Keratinocyte (primary cell): Measurements from ENCODE around the gene AK8. TPM values are rescaled to one million over a fixed set of nuclear protein-coding genes. Genes with fewer than 3 reads are reported as not detected.

Experiments used
- DNase-seq: peaks from one replicate; pipeline ENCODE4 v3.0.0-alpha.2; 2011; ENCODE audit warnings: low read depth, missing footprints, low spot score
- FAIRE-seq: peaks from 2 replicates; lab custom pipeline; 2011; peaks lifted over from hg19 to GRCh38; lab: Jason Lieb, UNC
- H2AFZ ChIP-seq: 2 replicates; pipeline ENCODE4 v1.6.0; 2012; ENCODE audit warnings: low read length, control low read depth, inconsistent platforms; ENCODE audit not compliant: control insufficient read depth
- H3K27ac ChIP-seq: 2 replicates; pipeline ENCODE4 v1.5.1; 2011; ENCODE audit warnings: low read length; ENCODE audit not compliant: control insufficient read depth, insufficient read depth
- H3K27me3 ChIP-seq: 3 replicates; pipeline ENCODE4 v1.6.0; 2011; ENCODE audit warnings: low read length; ENCODE audit not compliant: control insufficient read depth, insufficient read depth; ENCODE audit errors: extremely low read depth
- H3K36me3 ChIP-seq, 2 experiments: 2 replicates in 1 of 2; 3 replicates in 1 of 2; pipeline ENCODE4 v1.5.1; 2011; ENCODE audit warnings: low read length in 2 of 2, mild to moderate bottlenecking in 1 of 2; ENCODE audit not compliant: control insufficient read depth in 2 of 2, insufficient read depth in 2 of 2; ENCODE audit errors: extremely low read depth in 1 of 2
- H3K4me1 ChIP-seq: 3 replicates; pipeline ENCODE4 v1.5.1; 2011; ENCODE audit warnings: low read length; ENCODE audit not compliant: control insufficient read depth, insufficient read depth; ENCODE audit errors: extremely low read depth
- H3K4me2 ChIP-seq: 3 replicates; pipeline ENCODE4 v1.6.0; 2011; ENCODE audit warnings: low read depth, low read length; ENCODE audit not compliant: control insufficient read depth, insufficient read depth; ENCODE audit errors: extremely low read depth
- H3K4me3 ChIP-seq, 3 experiments: fragments of 200-600 bp in 1 of 3; sonication (generic) in 1 of 3; 2 replicates in 2 of 3; 3 replicates in 1 of 3; pipeline ENCODE4 v1.5.1; 2011 to 2016; ENCODE audit warnings: low read length in 3 of 3, mild to moderate bottlenecking in 3 of 3, control low read depth in 2 of 3, inconsistent platforms in 1 of 3, low read depth in 1 of 3, mixed read lengths in 1 of 3, mixed run types in 1 of 3, moderate library complexity in 1 of 3; ENCODE audit not compliant: control insufficient read depth in 2 of 3, insufficient read depth in 2 of 3; ENCODE audit errors: extremely low read depth in 1 of 3
- H3K79me2 ChIP-seq: 2 replicates; pipeline ENCODE4 v1.6.0; 2012; ENCODE audit warnings: low read length; ENCODE audit not compliant: control insufficient read depth, insufficient read depth
- H3K9ac ChIP-seq: 3 replicates; pipeline ENCODE4 v1.6.0; 2011; ENCODE audit warnings: low read length; ENCODE audit not compliant: control insufficient read depth, insufficient read depth; ENCODE audit errors: extremely low read depth
- H3K9me1 ChIP-seq: 3 replicates; pipeline ENCODE4 v1.6.0; 2011; ENCODE audit warnings: low read length; ENCODE audit not compliant: control insufficient read depth, insufficient read depth; ENCODE audit errors: extremely low read depth
- H3K9me3 ChIP-seq: 2 replicates; pipeline ENCODE4 v1.5.1; 2012; ENCODE audit warnings: low read depth, low read length; ENCODE audit not compliant: control insufficient read depth
- H4K20me1 ChIP-seq: 3 replicates; pipeline ENCODE4 v1.6.0; 2011; ENCODE audit warnings: low read length; ENCODE audit not compliant: control insufficient read depth, insufficient read depth; ENCODE audit errors: extremely low read depth
- EZH2 ChIP-seq: IDR thresholded peaks from one replicate; pipeline ENCODE4 v1.6.1; 2012; ENCODE audit warnings: inconsistent platforms, mild to moderate bottlenecking, low read length, moderate library complexity
- dilution Hi-C: fragments of 300-500 bp; cut with MboI; formaldehyde crosslinking; loops from one replicate; pipeline ENCODE4 v1.7.0; 2020; ENCODE audit warnings: low sequenced_read_pairs; ENCODE audit not compliant: extremely low pct_ligation_motif_present
- polyA plus RNA-seq, 5 experiments: library from polyadenylated mRNA; depleted of rRNA in 3 of 5; stranded (reverse) in 3 of 5; stranded (forward) in 1 of 5; unstranded in 1 of 5; fragments of >200 nt; gene quantifications; 1 replicate in 1 of 5; 2 replicates in 3 of 5; 3 replicates in 1 of 5; pipeline versions ENCODE4 v1.2.1 to v1.2.3, GENCODE V29; 2011 to 2012; ENCODE audit warnings: missing spikeins in 2 of 5, low read depth in 1 of 5, low replicate concordance in 1 of 5
- TF ChIP-seq, protein P1 (sequence below), 3 experiments: IDR thresholded peaks in 1 of 3; conservative IDR thresholded peaks in 1 of 3; optimal IDR thresholded peaks in 1 of 3; 2 replicates in 2 of 3; 3 replicates in 1 of 3; pipeline versions ENCODE3 to v1.5.1; 2011; ENCODE audit warnings: low read length in 3 of 3, mild to moderate bottlenecking in 3 of 3, moderate library complexity in 2 of 3, control low read depth in 1 of 3, inconsistent platforms in 1 of 3; ENCODE audit not compliant: insufficient read depth in 2 of 3; ENCODE audit errors: extremely low read depth in 1 of 3

AK8 gene
- polyA plus RNA-seq, 1 donor (not counting 4 experiments of a cell fraction or from before 2014, with no cell fraction given) = 0.24 TPM

DNA sequence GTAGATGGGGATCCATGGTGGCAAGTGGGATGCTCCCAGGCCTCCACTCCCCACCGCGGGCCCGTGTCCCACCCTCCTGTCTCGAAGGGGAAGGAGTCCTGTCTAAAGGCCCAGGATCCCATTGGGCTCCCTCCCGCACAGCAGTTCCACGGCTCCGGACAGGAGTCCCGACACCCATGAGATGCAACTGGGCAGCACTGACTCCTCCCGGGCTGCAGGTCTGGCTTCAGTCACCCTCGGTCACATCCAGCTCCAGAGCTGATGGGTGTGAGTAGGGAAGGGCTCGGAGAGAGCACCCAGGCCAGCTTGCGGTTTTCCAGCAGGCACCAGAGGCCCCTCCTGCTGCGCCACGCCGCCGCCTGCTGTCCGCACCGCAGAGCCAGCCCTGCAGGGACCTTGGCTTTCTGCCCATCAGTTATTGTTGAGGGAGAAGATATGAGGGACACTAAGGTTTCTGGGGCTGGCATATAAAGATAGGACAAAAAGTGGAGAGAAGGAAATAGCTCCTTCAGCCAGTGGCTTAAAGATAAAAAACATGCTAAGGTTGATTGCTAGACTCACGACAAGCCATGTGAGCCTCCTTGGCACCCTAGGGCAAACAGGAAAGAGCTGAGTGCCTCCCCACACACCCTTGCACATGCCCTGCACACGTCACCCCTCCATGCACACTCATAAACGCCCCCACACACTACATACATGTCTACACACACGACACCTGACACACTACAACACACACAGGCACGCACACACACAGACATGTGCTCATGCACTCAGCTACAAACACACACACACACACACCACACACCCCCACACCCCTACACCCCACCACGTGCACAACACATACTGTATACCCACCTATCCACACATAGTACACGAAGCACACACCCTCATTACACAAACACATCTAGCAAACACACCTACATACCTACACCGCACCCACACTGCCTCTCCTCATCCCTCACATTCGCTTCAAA, 79.0 kb downstream of the AK8 start:
- FAIRE-seq (no peak), DNase-seq (no peak)
- H3K4me3 ChIP-seq = no peak overlapping the region
- no peak overlapping the region for H3K27ac ChIP-seq
- no peaks in the 10 kb centered on the region for H4K20me1 ChIP-seq
- H3K79me2 ChIP-seq = no peaks in the 10 kb centered on the region
- peaks cover 14% of the 10 kb centered on the region for H3K27me3 ChIP-seq
- H2AFZ ChIP-seq = no peak overlapping the region
- H3K9me1 ChIP-seq = no peaks in the 10 kb centered on the region
- peaks cover 10% of the 10 kb centered on the region for H3K4me1 ChIP-seq
- no peaks in the 10 kb centered on the region for H3K36me3 ChIP-seq
- no peak for TF ChIP-seq EZH2
- no peak overlapping the region for H3K9ac ChIP-seq
- dilution Hi-C loops = no loop called here
- H3K9me3 ChIP-seq = no peaks in the 10 kb centered on the region
- H3K4me2 ChIP-seq = no peak overlapping the region

DNA sequence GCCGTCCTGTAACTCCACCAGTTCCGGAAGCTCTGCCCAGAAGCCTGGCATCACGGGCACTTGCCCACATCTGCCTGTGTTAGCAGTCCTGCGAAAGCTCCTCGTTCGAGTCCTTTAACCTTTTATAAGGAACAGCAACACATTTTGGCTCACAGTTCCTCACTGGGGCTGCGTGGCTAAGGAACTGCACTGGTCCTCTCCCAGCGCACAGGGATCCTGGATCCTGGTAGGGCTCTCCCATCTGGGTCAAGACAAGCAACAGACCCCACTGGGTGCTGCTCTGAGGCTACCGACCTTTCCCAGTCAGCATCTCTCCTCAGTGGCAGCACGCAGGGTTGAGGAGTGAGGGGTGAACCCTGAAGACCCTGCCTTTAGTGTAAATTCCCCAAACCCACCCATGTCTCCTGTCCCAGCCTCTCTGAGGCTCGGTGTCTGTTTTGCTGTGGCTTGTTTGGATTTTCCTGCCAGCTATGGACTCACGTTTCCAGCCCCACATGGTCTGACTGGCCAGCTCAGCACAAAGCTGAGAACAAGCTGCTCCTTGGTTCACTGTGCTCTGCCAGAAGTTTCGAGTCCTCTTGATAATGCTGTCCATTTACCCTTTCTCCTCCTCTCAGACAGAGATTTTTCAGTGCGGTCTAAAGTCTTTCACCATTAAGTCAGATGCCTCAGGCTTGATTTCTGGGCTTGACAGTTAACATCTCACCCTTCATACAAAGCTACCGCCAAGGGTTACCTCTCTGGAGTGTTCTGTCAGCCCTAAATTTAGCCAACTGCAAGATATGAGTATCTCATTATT, 80.0 kb downstream of the AK8 start:
- peaks cover 13% of the 10 kb centered on the region for H3K4me1 ChIP-seq
- peaks cover 13% of the 10 kb centered on the region for H3K27me3 ChIP-seq
- no peak overlapping the region for H2AFZ ChIP-seq
- H3K9me3 ChIP-seq = no peaks in the 10 kb centered on the region
- H3K36me3 ChIP-seq = no peaks in the 10 kb centered on the region
- H3K9me1 ChIP-seq = no peaks in the 10 kb centered on the region
- H3K27ac ChIP-seq = no peak overlapping the region
- no peak overlapping the region for H3K4me2 ChIP-seq
- no peaks in the 10 kb centered on the region for H4K20me1 ChIP-seq
- no peak overlapping the region for H3K4me3 ChIP-seq
- dilution Hi-C loops = no loop called here
- DNase-seq (no peak), FAIRE-seq (no peak)
- H3K9ac ChIP-seq = no peak overlapping the region
- H3K79me2 ChIP-seq = no peaks in the 10 kb centered on the region
- TF ChIP-seq EZH2 = no peak
- TF ChIP-seq, protein P1, sequence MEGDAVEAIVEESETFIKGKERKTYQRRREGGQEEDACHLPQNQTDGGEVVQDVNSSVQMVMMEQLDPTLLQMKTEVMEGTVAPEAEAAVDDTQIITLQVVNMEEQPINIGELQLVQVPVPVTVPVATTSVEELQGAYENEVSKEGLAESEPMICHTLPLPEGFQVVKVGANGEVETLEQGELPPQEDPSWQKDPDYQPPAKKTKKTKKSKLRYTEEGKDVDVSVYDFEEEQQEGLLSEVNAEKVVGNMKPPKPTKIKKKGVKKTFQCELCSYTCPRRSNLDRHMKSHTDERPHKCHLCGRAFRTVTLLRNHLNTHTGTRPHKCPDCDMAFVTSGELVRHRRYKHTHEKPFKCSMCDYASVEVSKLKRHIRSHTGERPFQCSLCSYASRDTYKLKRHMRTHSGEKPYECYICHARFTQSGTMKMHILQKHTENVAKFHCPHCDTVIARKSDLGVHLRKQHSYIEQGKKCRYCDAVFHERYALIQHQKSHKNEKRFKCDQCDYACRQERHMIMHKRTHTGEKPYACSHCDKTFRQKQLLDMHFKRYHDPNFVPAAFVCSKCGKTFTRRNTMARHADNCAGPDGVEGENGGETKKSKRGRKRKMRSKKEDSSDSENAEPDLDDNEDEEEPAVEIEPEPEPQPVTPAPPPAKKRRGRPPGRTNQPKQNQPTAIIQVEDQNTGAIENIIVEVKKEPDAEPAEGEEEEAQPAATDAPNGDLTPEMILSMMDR (optimal IDR thresholded peaks at IDR 0.05 in 1 of 3, IDR thresholded peaks at IDR 0.05 in 1 of 3, conservative IDR thresholded peaks at IDR 0.05 in 1 of 3; ENCODE audit: extremely low read depth in 1 of 3, insufficient read depth in 2 of 3, low read length in 3 of 3) = no peak
